Activated CD4-positive, alpha-beta T cell treated with anti-CD3 and anti-CD28 coated beads, Interleukin-2, amount 50 U/mL, for 48 hours (primary cell): Measurements from ENCODE around the gene L3HYPDH.

Experiments
- DNase-seq, 2 experiments: peaks; one replicate each; pipeline ENCODE4 v3.0.0-alpha.2; 2020

Gene L3HYPDH

GRCh38 chr14:59424341-59425071, 59.7 kb downstream of the L3HYPDH start:
- no peak for DNase-seq
